Bronchial epithelial cell (primary cell): Measurements from ENCODE around the gene CFTR. TPM values are rescaled to one million over a fixed set of nuclear protein-coding genes. Genes with fewer than 3 reads are reported as not detected.
A peak's percentile ranks its signal among the peaks of the same experiment; 100 is the strongest.
"Not testable (repeated sequence)": the region's sequence is repeated elsewhere in the genome, so short reads cannot be mapped to it uniquely, and the experiment has no call there.

Source experiments
- DNase-seq: peaks from one replicate; pipeline ENCODE4 v3.0.0-alpha.2; 2010; ENCODE audit warnings: low read depth
- FAIRE-seq: peaks from 2 replicates; lab custom pipeline; 2011; peaks lifted over from hg19 to GRCh38; lab: Jason Lieb, UNC
- H3K27me3 ChIP-seq: 2 replicates; pipeline ENCODE4 v1.5.1; 2011; ENCODE audit warnings: low read length; ENCODE audit not compliant: control insufficient read depth, insufficient read depth
- H3K36me3 ChIP-seq: 2 replicates; pipeline ENCODE4 v1.5.1; 2011; ENCODE audit warnings: low read length; ENCODE audit not compliant: control insufficient read depth, insufficient read depth
- H3K4me3 ChIP-seq: 2 replicates; pipeline ENCODE4 v1.5.1; 2011; ENCODE audit warnings: mild to moderate bottlenecking, low read depth, low read length, control low read depth
- CTCF ChIP-seq: IDR thresholded peaks from 2 replicates; pipeline ENCODE4 v1.5.1; 2011; ENCODE audit warnings: mild to moderate bottlenecking, moderate library complexity, low read length, control low read depth, inconsistent platforms; ENCODE audit not compliant: insufficient read depth, severe bottlenecking
- total RNA-seq: library from RNA; depleted of rRNA; stranded (reverse); fragments of >200 nt; gene quantifications from 2 replicates; pipeline ENCODE4 v1.2.1, GENCODE V29; 2014

CFTR gene
- total RNA-seq, 1 donor from 2014 or later: under 0.01 TPM

- no peaks in the 10 kb centered on the region for H3K36me3 ChIP-seq
- no peak overlapping the region for H3K4me3 ChIP-seq
- H3K27me3 ChIP-seq: no peaks in the 10 kb centered on the region
- no peak for DNase-seq
- TF ChIP-seq CTCF: no peak
- no peak for FAIRE-seq
These were observed 227.3 kb downstream of the CFTR start for GRCh38 chr7:117707080-117707479.

GRCh38 chr7:117708173-117708572 is 228.3 kb downstream of the CFTR start:
- not testable (repeated sequence) for H3K4me3 ChIP-seq, DNase-seq, H3K36me3 ChIP-seq, H3K27me3 ChIP-seq, FAIRE-seq

GRCh38 chr7:117711556-117711955 is 231.7 kb downstream of the CFTR start:
- FAIRE-seq: peak; percentile 81
- no peak overlapping the region for H3K4me3 ChIP-seq
- H3K36me3 ChIP-seq: no peaks in the 10 kb centered on the region
- DNase-seq: no peak
- H3K27me3 ChIP-seq: no peaks in the 10 kb centered on the region
- TF ChIP-seq CTCF: no peak

GRCh38 chr7:117715784-117716445 is 236.1 kb downstream of the CFTR start:
- peak; percentile 78 for TF ChIP-seq CTCF
- FAIRE-seq: peak; percentile 86
- Histone ChIP-seq H3K4me3 (no peak overlapping the region), H3K36me3 (no peaks in the 10 kb centered on the region), H3K27me3 (no peaks in the 10 kb centered on the region)
- DNase-seq: peak; percentile 64

GRCh38 chr7:117716707-117717299 is 237.0 kb downstream of the CFTR start:
- DNase-seq (no peak), FAIRE-seq (no peak)
- Histone ChIP-seq H3K36me3 (no peaks in the 10 kb centered on the region), H3K4me3 (no peak overlapping the region), H3K27me3 (no peaks in the 10 kb centered on the region)
- TF ChIP-seq CTCF: no peak

GRCh38 chr7:117717357-117717756 is 237.5 kb downstream of the CFTR start:
- Histone ChIP-seq H3K27me3 (no peaks in the 10 kb centered on the region), H3K36me3 (no peaks in the 10 kb centered on the region), H3K4me3 (no peak overlapping the region)
- no peak for TF ChIP-seq CTCF
- FAIRE-seq (no peak), DNase-seq (no peak)

Other genes with a start within 250 kb of the CFTR start
- gene WNT2, start 157.0 kb upstream of the CFTR start, total RNA-seq: under 0.01 TPM in 1 of 2 replicates, not detected in the other
- gene ASZ1, start 52.5 kb upstream of the CFTR start, total RNA-seq: not detected in 2 replicates